ENCODE measurements around the gene CPTP.
"Not testable (repeated sequence)": the region's sequence is repeated elsewhere in the genome, so short reads cannot be mapped to it uniquely, and the experiment has no call there.

The CPTP gene

DNA sequence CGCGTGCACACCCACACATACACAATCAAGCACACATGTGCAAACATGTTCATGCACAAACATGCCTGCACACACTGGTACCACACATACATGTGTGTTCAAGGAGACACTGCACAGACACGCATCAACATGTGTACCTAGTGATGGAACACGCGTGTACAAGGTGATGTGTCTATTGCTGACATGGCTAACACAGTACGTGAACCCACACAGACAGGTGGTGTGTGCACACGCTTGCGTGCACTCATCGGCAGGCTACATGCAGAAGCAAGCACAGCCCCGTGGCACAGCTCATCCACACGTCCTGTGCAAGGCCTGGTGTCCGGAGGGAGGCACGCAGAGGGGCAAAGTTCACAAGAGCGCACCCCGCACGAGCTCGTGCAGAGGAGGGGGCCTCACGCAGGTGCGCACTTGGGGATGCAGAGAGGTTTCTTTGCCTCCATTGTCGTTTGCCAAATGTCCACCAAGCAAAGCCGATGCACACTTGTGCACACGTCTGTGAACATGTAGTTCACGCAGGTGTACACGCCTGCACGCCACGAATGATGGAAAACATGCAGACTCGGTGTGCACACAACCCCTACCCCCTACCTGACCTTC lies 17.8 kb upstream of the CPTP start:
- DNase-seq (ENCODE audit: low read depth) = no peak

DNA sequence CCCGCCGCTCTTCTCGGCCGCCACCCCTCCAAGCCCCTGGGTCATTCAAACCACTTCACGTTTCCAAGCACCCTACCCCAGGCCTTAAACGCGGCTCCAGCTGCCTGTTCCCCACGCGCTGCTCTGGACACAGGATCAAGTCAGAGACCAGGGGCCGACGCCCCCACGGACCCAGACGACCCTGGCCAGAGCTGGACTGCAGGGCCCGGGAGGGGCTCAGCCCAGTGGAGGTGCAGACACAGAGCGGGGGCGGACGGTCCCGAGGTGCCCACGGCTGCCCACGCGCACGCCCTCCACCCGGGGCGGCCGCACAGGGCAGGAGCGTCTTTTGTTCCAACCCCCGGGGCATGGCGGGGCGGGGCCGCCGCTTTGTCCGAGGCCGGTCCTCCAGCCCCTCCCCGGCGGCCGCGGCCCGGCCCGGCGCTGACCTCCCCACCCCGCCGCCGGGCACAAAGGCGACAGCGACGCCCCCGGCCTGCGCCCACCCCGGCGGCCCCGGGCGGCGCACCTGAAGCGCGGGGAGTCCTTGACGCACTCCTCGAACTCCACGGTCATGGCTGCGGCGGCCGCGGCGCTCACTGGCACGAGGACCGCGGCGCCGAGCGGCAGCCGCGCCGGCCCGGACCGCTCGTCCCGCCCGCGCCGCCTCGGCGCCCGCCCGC lies 17.2 kb upstream of the CPTP start:
- no peak for DNase-seq (ENCODE audit: low read depth)

DNA sequence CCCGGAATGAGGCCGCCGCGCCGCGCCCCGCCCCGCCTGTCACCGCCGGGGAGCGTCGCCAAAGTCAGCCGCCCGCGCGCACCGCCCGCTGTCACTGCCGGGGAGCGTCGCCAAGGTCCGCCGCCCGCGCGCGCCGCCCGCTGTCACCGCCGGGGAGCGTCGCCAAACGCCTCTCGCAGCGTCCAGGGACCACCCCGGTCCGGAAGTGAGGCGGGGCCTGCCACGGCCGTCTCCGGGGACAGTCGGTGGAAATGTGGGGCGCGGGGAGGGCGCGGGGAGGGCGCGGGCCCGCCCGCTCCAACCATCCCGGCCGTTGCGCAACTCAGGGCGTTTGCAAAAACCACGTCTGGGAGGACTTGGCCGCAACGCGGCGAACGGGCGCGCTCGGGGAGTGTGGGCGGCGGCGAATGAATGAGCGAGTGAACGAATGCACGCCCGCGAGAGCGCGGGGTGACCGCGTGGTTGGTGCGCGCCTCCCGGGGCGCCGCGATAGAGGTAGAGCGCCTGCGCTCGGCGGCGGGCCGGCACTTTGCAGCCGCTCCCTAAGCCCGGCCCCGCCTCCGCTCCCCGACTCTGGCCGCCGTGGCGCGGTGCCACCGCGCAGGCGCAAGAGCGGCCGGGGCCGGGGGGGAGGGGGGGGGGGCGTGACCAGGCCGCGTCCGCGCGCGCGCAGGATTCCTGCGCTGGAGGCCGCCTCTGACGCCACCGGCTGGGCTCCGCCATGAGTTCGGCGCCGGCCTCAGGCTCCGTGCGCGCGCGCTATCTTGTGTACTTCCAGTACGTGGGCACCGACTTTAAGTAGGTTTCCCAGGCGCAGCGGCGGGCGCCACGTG lies 16.5 kb upstream of the CPTP start, which contains the start of the genes ACAP3 and PUSL1:
Gene ACAP3, minus strand, starts transcription at position 8 of the 833 bp plus-strand sequence. CDS start 115 bp downstream, outside the sequence.
Gene PUSL1, plus strand, starts transcription at position 675 of the 833 bp plus-strand sequence. Its CDS starts 47 bp downstream, at position 722.
- DNase-seq (ENCODE audit: low read depth) = peak; percentile 81

DNA sequence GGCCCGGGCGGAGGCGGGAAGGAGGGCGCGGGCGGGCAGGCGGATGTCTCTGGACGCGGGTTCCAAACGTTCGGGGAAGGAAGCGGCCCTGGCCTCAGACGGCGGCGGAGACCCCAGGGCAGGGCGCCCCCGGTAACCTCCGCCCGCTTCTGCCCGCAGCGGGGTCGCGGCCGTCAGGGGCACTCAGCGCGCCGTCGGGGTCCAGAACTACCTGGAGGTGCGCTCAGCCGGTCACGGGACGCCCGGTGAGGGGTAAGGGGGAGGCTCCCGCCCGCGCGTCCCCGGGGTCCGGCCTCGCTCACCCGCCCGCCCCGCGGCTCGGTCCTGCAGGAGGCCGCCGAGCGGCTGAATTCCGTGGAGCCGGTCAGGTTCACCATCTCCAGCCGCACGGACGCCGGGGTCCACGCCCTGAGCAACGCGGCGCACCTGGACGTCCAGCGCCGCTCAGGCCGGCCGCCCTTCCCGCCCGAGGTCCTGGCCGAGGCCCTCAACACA lies 15.8 kb upstream of the CPTP start:
- no peak for DNase-seq (ENCODE audit: low read depth)

DNA sequence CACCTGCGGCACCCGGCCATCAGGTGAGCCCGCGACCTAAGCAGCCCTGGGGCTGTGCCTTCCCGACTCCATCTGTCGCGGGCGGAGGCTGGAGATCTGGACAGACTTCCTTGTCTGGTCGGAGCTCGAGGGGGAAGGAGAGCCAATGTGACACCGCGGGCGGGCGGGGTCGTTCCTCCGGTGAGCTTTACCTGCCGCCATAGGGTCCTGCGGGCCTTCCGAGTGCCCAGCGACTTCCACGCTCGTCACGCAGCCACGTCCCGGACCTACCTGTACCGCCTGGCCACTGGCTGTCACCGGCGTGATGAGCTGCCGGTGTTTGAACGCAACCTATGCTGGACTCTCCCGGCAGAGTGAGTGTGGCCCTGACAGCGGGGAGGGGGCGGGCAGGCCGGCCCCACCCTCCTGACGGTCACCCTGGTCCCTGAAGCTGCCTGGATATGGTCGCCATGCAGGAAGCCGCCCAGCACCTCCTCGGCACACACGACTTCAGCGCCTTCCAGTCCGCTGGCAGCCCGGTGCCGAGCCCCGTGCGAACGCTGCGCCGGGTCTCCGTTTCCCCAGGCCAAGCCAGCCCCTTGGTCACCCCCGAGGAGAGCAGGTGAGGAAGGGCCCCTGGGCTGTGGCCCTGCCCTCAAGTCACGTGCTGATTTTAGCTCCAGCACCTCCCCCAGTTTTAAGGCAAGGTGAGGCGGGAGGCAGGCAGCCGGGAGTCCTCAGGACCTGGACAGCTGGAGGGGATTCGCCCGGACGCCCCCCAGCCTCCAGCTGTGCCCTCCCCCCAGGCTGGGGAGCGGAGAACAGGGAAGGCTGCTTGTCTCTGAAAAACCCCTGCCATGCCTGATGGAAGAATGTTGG lies 15.1 kb upstream of the CPTP start:
- DNase-seq (ENCODE audit: low read depth) = no peak

DNA sequence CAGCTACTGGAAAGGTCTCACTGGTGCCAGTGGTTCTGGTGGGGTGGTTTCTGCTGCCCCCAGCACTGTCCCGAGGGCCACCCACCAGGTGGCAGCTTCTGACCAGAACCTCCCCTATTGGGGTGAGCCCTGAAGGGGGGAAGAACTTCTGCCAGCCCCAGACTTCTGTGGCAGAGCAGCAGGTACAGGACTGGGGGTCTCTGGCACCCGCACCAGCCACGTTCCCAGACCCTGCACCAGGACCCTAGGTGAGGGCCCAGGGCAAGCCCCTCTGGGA lies 14.6 kb upstream of the CPTP start:
- no peak for DNase-seq (ENCODE audit: low read depth)

DNA sequence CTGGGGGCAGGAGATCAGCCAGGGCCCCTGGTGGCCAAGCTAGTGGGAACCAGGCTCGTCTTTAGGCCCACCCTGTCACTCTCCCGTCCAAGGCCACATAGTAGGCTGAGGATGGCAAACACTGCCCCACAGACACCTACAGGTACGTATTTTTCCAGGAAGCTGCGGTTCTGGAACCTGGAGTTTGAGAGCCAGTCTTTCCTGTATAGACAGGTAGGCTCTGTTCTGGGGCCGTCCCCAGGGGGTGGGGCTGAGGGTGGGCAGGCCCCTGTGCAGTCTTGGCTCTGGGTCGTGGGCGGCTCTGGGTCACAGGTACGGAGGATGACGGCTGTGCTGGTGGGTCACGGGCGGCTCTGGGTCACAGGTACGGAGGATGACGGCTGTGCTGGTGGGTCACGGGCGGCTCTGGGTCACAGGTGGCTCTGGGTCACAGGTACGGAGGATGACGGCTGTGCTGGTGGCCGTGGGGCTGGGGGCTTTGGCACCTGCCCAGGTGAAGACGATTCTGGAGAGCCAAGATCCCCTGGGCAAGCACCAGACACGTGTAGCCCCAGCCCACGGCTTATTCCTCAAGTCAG lies 14.0 kb upstream of the CPTP start:
- no peak for DNase-seq (ENCODE audit: low read depth)

DNA sequence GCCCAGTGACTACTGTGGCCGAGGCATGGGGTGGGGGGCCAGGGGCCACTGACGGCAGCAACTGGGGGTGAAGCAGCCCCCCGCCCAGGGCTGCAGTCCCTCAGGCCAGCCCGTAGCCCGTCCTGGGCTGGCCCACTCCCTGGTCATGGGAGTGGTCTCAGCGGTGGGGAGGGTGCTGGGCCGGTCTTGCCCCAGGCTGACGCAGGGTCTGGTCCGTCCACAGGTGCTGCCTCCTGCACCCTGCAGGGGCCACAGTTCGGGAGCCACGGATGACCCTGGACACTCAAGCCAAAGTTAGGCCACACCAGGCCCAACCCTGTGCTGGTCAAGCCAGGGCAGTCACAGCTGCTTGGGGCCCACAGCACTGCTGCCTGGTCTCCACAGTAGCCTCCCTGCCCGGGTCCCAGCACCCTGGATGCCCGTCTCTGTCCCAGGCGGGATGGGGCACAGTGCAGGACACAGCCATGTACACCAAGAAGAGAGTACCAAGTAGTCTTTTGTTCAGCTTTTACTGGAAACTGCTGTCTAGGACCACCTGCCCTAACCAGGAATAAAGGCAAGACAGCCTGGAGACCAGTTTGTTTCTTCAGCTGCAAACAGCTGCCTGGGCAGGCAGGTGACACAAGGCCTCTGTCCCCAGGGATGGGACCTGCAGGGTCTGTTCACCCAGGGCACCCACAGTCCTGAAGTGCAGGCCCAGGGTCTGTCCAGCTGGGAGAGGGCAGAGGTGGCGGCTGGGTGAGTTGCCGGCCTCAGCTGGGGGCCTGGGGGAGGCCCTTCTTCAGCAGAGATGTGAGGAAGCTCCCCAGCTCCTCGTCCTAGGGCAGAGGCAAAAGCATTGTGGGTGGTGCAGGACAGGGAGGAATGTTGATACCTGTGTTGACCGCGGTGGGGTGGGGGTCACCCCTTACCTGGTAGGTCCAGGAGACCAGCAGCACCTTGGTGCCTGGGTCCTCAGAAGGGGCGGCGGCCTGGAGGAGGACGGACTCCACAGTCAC lies 13.2 kb upstream of the CPTP start:
- DNase-seq (ENCODE audit: low read depth) = no peak

DNA sequence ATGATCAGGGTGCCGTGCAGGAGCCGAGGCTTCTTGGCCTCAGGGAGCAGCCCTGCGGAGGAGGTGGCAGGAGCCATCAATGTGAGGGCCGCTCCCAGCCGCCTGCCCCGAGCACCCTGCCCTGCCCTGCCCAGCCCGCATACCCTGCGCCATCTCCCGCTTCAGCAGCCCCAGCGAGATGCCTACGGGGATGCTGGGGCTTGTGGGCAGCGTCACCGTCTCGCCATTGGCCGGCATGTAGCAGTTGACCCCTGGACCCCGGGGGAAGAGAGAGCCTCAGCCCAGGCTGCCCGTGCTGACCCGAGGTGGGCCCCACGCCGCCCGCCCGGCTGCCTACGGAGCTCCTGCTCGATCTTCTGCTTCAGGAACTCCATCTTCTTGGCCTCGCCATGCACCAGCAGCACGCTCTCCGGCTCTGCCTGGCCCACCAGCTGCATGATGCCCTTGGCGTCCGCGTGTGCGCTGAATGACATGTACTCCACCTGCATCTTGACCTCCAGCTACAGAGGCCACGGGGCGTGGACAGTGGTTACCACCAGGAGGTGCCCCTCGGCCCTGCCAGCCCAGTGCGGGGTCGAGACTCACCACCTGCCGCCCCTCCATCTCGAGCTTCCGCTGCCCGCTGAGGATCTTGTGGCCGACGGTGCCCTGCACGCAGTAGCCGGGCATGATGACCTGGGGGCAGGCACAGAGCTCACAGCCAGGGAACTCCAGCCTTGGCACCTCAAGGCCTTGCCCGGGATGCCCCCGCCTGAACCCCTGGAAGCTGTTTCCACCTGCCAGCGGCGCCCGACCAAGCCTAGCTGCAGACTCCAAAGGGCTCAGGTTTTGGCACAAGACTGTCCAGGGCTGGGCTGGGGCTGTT lies 11.9 kb upstream of the CPTP start:
- no peak for DNase-seq (ENCODE audit: low read depth)

DNA sequence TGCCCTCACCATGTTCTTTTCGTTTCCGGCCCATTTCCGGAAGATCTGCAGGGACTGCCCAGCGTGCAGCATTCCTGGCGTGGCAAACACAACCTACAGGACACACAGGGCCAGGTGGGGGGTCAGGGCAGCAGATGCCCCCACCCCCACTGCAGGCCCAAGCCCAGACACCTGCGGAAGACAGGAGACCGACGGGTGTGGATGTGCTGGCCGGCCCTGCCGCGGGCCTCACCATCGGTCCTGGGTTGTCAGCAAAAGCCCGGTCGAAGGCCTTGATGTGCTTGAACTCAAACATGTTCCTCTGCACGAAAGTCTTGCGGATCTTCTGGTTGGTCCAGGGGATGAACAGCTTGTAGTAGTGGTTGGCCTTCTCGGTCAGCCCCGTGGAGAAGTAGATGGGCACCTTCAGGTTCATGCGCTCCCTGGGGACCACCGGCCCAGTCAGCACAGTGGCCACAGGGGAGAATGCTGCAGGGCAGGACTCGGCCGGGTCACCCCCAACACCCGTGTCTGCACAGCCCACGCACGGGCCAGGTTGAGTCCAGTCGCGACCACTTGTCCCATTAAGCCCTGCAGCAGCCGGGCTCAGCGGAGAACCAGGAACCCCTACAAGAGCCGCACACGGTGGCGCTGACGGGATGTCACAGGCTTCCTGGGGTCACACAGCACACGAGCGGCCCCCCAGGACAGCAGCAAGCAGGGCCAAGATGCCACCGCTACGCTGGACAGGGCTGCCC lies 10.9 kb upstream of the CPTP start:
- no peak for DNase-seq (ENCODE audit: low read depth)

DNA sequence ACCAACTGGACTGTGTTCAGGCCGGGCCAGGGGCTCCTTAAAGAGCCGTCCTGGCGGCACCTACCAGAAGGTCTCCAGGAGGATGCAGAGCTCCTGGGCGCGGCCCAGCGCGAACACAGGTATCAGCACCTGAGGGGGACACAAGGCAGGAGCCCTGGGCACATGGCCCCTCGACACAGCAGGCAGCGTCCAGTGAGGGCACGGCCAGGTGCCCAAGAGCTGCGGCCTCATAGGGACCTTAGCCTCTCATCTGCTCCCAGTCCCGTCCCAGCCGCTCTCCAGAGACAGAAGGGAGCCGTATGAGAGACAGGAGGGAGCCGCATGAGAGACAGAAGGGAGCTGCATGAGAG lies 10.4 kb upstream of the CPTP start:
- no peak for DNase-seq (ENCODE audit: low read depth)

DNA sequence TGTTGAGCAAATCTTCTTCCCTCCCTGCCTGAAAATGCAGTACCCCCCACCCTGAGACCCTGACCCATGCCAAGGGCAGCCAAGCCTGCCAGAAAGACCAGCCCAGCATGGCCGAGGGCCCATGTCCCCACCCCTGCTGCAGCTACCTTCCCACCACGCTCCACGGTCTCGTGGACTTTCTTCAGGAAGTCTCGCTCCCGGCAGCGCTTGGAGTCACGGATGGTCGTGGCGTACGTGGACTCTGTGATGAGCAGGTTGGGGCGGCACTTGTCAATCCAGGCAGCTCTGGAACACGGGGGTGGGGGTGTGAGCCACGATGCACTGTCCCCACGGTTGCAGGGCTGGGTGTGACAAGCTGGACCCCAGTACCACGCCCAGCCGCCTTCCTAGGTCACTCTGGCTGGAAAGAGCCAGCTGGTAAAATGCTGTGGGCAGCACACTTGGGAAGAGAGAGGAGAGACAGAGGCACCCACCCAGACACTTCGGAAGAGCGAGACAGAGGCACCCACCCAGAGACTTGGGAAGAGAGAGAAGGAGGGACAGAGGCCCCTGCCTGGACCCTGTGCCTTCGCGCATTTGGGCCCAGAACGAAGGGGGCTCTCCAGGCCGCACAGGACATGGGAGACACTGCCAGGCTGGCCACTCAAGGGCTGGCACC lies 9.8 kb upstream of the CPTP start:
- DNase-seq (ENCODE audit: low read depth) = no peak

DNA sequence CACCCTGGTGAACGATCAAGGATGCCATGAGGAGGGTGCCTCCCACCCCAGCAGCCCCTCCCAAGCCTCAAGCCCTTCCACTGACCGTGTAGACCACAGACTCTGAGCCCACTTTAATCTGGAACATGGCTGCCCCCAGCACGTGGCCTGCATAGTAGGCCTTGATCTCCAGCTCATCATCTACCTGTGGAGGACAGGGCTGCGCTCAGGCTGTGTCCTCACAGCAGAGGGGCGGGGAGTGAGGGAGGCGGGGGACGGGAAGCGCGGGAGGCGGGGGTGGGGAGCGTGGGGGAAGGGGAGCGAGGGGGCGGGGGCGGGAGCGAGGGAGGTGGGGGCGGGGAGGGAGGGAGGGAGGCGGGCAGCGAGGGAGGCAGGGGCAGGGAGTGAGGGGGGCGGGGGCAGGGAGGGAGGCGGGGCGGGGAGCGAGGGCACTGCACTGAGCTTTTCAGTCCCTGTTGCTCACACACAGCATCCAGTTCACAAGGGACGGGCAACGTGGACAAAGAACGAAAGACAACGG lies 9.1 kb upstream of the CPTP start:
- DNase-seq (ENCODE audit: low read depth) = no peak

DNA sequence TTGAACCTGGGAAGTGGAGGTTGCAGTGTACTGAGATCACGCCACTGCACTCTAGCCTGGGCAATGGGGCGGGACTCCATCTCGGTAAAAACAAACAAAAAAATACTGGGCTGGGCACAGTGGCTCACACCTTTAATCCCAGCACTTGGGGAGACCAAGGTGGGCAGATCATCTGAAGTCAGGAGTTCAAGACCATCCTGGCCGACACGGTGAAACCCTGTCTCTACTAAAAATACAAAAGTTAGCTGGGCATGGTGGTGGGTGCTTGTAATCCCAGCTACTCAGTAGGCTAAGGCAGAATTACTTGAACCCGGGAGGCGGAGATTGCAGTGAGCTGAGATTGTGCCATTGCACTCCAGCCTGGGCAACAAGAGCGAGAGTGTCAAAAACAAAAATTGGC lies 8.4 kb upstream of the CPTP start:
- not testable (repeated sequence) for DNase-seq (ENCODE audit: low read depth)

DNA sequence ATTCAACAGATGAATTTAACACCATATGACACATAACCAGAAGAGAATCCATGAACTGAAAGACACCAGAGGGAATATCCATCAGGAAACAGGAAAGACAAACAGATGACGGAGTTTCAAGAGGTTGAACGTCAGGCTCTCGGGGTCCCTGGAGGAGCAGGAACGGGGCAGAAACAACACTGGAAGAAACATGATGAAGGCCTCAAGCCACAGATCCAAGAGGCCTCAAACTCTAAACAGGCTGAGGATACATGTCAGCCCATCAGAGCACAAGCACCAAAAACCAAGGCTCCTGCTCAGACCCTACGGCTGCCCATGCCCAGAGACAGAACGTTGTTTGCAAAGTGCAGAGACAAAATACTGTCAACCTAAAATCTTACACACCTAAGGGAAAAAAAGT lies 7.2 kb upstream of the CPTP start:
- no peak for DNase-seq (ENCODE audit: low read depth)

DNA sequence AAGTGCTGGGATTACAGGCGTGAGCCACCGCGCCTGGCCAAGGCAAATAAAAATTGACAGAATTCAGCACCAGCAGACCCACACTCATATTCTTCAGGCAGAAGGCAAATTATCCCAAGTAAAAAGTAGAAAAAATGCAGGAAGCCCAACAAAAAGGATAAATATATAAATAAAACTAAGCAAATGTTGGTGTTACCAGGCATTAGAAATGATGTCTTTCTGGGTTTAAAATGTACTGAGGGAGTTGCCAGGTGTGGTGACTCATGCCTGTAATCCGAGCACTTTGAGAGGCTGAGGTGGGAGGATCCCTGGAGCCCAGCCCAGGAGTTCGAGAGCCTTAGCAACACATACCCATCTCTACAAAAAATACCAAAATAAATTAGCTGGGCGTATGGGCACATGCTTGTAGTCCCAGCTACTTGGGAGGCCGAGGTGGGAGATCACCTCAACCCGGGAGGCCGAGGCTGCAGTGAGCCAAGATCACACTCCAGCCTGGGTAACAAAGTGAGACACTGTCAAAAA lies 6.4 kb upstream of the CPTP start:
- DNase-seq (ENCODE audit: low read depth) = no peak

DNA sequence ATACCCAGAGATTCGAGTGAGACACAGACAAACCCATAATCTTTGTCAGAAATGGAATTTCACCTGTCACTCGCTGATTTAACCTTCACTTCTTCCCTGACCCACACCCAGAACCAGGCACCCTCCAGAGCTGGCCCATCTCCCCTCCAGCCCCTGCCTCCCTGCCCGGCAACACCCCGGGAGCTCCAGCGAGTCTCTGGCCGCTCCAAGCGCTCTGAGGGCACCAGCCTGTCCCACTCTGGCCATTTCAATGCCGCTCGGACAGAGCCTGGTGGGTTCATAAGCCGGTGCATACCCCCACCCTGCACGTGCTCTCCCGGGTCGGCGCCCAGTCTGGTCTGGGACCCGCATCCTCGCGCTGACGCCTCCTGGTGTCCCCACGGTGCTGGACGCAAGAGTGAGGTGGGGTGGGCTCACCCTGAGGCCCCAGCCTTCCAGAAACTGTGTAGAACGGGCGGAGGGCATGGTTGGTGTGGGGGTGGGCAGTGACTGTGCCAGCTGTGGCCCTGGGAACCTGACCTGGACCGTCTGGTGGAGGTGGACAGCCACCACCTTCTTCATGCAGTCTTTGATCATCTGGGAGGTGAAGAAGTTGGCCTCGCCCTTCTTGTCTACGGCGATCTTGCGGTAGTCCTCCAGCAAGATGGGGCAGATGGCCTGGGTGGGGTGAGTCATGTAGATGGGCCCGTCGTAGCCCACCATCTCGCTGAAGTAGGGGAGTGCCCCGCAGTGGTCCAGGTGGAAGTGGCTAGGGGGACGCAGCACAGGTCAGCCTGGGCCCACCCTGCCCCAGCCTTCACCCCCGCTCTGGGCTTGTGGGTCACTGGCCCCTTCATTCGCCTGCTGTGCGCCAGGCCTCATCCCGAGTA lies 5.6 kb upstream of the CPTP start:
- no peak for DNase-seq (ENCODE audit: low read depth)

Measured in activated gamma-delta T cell treated with anti-CD3 and anti-CD28 coated beads, Interleukin-2, amount 50 U/mL, for 16 hours (primary cell).